Stimulated activated naive CD4-positive, alpha-beta T cell treated with Interleukin-2 at 50 U/mL for 16 hours (primary cell): ENCODE results near the gene MXRA5.
"Not testable (repeated sequence)": the region's sequence is repeated elsewhere in the genome, so short reads cannot be mapped to it uniquely, and the experiment has no call there.

Source experiments
- DNase-seq: peaks from one replicate; lab custom pipeline; 2025; lab: John Stamatoyannopoulos, UW

Gene MXRA5

GRCh38 chrX:3346501-3347259 lies at the start of gene MXRA5:
Gene MXRA5, minus strand, starts transcription at chrX:3346652. Its CDS starts 2,819 bp downstream, at chrX:3343833.
- no peak for DNase-seq

- DNase-seq: no peak
Measured at GRCh38 chrX:3393581-3394111, 47.2 kb upstream of the MXRA5 start.

GRCh38 chrX:3393178-3393577 lies 46.7 kb upstream of the MXRA5 start:
- DNase-seq: no peak

GRCh38 chrX:3388457-3388856 lies 42.0 kb upstream of the MXRA5 start:
- no peak for DNase-seq

GRCh38 chrX:3384327-3384726 lies 37.9 kb upstream of the MXRA5 start:
- DNase-seq: no peak

- no peak for DNase-seq
Measured at GRCh38 chrX:3380603-3381002, 34.2 kb upstream of the MXRA5 start.

GRCh38 chrX:3379111-3379510 lies 32.7 kb upstream of the MXRA5 start:
- no peak for DNase-seq

- no peak for DNase-seq
Measured at GRCh38 chrX:3378156-3378555, 31.7 kb upstream of the MXRA5 start.

GRCh38 chrX:3377560-3377959 lies 31.1 kb upstream of the MXRA5 start:
- DNase-seq: no peak

GRCh38 chrX:3375878-3376508 lies 29.5 kb upstream of the MXRA5 start:
- not testable (repeated sequence) for DNase-seq

- DNase-seq: no peak
Measured at GRCh38 chrX:3374108-3374800, 27.8 kb upstream of the MXRA5 start.

- no peak for DNase-seq
Measured at GRCh38 chrX:3371163-3371562, 24.7 kb upstream of the MXRA5 start.

GRCh38 chrX:3370656-3371055 lies 24.2 kb upstream of the MXRA5 start:
- DNase-seq: no peak

- DNase-seq: no peak
Measured at GRCh38 chrX:3362956-3363355, 16.5 kb upstream of the MXRA5 start.

- no peak for DNase-seq
Measured at GRCh38 chrX:3360881-3361280, 14.4 kb upstream of the MXRA5 start.

- DNase-seq: not testable (repeated sequence)
Measured at GRCh38 chrX:3352741-3353140, 6.3 kb upstream of the MXRA5 start.

GRCh38 chrX:3351276-3351675 lies 4.8 kb upstream of the MXRA5 start:
- DNase-seq: no peak

- DNase-seq: no peak
Measured at GRCh38 chrX:3348191-3348590, 1.7 kb upstream of the MXRA5 start.

GRCh38 chrX:3345281-3346191 lies 916 bp downstream of the MXRA5 start:
- no peak for DNase-seq

- DNase-seq: not testable (repeated sequence)
Measured at GRCh38 chrX:3343569-3343968, 2.9 kb downstream of the MXRA5 start.

- no peak for DNase-seq
Measured at GRCh38 chrX:3340016-3340415, 6.4 kb downstream of the MXRA5 start.

GRCh38 chrX:3326681-3327080 lies 19.8 kb downstream of the MXRA5 start:
- no peak for DNase-seq
